IPS DF 4.7 (cell line): Measurements from ENCODE around the gene KRTAP5-5.
"Not testable (repeated sequence)": the region's sequence is repeated elsewhere in the genome, so short reads cannot be mapped to it uniquely, and the experiment has no call there.

Source experiments
- DNase-seq: peaks from one replicate; pipeline ENCODE4 v3.0.0-alpha.2; 2013; ENCODE audit warnings: low spot score; ENCODE audit errors: extremely low read depth

The KRTAP5-5 gene

GRCh38 chr11:1641096-1641495 is 11.5 kb downstream of the KRTAP5-5 start:
- no peak for DNase-seq

- DNase-seq: no peak
These were observed 12.9 kb downstream of the KRTAP5-5 start for GRCh38 chr11:1642288-1643145.

- DNase-seq: no peak
These were observed 13.6 kb downstream of the KRTAP5-5 start for GRCh38 chr11:1643146-1643690.

DNA sequence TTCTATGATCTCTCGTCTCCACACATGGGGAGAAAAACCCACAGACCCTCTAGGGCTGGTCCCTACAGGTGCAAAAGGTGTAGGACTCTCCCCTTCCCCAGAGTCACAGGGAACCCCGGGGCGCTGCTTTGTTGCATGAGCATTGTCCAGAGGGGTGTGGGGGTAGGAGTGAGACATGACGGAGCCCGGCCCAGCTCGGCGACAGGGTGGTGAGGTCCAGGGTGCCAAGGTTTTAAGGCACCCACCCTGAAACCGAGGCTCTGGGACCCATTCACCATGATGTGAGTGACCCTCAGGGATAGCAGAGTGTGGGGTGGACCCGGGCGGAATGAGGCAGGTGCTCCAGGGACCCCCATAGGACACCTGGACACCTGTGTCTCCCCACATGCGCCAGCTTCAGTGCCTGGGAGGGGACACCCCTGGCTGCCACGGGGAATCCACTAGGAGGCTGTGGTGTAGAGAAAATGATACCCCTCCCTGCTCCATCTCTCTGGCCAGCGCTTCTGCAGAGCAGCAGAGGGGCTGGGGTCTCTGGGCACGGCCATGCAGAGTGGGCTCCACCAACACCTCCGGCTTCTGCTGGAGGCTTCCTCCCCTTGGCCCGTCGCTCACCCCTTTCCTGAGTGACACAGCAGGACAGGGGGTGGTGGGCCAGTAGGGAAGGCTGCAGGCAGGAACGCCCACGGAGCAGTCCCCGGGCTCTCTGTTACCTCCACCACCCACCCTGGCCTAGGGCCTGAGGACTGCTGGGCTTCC is 15.2 kb downstream of the KRTAP5-5 start:
- no peak for DNase-seq

GRCh38 chr11:1645357-1645821 is 15.8 kb downstream of the KRTAP5-5 start:
- DNase-seq: no peak

DNA sequence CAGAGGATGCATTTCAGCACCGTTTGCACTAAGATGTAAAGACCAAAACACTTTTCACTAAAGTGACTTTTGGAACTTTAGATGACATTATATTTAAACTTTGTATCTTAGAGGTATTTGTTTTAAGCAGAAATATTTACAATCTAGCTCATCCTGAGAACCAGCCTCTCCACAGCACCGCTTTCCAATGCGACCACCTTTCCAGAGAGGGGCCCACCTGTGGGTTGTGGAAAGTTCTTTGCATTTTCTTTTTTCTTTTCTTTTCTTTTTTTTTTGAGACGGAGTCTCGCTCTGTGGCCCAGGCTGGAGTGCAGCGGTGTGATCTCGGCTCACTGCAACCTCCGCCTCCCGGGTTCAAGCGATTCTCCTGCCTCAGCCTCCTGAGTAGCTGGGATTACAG is 17.0 kb downstream of the KRTAP5-5 start:
- DNase-seq: not testable (repeated sequence)

GRCh38 chr11:1647901-1648652 is 18.5 kb downstream of the KRTAP5-5 start:
- no peak for DNase-seq

DNA sequence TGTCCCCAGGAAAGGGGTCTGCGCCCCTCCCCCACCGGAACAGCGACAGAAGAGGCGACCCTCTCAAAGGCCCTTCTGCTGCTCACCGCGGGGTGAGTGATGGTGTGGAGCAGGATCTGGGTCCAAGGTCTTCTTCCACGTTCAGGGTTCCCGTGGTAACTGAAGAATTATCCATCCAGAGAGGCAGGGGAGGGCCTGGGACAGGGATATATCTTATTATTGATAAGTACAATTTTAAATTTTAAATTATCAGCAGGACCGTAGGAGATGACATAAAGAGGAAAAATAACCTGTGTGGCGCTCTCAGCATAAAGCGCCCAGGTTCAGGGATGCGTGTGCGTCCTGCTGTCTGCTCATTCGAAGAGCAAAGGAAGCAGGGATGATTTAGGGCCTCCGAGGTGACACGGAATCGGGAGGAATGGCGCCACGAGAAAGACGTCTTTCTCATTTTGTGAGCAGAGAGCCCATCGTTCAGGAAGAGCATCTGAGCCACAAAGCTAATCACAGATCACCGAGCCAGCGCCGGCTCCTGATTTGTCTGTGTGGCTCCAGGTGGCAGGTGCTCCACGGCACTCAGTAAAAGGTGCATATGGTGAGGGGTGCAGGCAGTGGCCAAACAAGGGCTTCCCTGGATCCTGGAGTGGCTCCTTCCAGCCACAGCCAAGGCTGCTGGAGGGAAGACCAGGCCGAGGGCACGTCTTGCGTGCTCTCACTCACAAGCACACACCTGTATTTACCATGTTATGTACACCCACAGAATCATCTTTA is 19.3 kb downstream of the KRTAP5-5 start:
- DNase-seq: no peak

- no peak for DNase-seq
These were observed 20.7 kb downstream of the KRTAP5-5 start for GRCh38 chr11:1650034-1650917.

DNA sequence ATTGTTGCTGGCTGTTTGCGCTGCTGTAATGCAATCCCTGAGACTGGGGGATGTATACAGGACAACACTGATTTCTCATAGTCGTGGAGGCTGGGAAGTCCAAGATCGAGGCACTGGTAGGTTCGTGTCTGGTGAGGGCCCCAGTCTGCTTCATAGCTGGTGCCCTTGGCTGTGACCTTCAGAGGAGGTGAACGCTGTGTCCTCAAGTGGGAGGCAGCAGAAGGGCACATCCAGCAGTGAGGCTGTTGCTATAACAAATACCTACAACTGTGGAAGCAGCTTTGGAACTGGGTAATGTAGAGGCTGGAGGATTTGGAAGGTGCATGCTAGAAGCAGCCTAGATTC is 21.3 kb downstream of the KRTAP5-5 start:
- no peak for DNase-seq

DNA sequence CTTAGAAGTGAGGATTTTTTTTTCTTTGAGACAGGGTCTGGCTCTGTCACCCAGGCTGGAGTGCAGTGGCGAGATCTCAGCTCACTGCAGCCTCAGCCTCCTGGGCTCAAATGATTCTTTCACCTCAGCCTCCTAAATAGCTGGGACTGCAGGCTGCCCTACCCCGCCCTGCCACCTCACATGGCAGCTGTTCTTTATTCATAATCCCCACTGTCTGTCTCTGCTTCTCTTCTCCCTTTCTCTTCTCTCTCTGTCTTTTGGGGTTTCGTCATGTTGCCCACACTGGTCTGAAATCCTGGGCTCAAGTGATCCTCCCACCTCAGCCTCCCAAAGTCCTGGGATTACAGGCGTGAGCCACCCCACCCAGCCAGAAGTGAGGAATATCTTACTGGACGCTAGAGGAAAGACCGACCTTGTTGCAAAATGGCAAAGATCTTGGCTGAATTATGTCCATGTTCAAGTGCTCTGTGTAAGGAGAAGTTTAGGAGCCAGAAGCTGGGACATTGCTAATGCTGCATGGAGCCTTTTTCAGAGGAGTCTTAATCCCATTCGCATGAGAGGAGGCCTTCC is 21.9 kb downstream of the KRTAP5-5 start:
- no peak for DNase-seq

DNA sequence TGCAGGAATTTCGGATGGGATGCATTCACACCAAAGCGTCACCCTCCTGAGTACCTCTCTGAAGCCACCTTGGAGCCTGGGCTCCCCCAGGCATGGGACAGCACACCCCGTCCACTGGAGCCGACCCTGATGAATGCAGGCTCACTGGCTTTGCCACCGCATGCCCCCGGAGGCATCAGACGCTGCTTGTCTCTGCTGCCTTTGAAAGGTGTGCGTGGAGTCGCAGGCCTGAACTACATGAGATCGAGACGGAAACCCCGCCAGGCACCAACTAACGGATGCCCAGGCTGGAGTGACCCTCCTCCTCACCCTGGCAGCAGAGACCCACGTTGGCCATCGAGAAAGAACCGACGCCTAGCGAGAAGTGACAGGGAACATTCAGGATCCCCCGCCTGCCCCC is 22.5 kb downstream of the KRTAP5-5 start:
- no peak for DNase-seq

GRCh38 chr11:1652442-1652770 is 22.8 kb downstream of the KRTAP5-5 start:
- DNase-seq: no peak

GRCh38 chr11:1652771-1653540 is 23.4 kb downstream of the KRTAP5-5 start:
- no peak for DNase-seq

GRCh38 chr11:1653541-1654387 is 24.2 kb downstream of the KRTAP5-5 start:
- no peak for DNase-seq

DNA sequence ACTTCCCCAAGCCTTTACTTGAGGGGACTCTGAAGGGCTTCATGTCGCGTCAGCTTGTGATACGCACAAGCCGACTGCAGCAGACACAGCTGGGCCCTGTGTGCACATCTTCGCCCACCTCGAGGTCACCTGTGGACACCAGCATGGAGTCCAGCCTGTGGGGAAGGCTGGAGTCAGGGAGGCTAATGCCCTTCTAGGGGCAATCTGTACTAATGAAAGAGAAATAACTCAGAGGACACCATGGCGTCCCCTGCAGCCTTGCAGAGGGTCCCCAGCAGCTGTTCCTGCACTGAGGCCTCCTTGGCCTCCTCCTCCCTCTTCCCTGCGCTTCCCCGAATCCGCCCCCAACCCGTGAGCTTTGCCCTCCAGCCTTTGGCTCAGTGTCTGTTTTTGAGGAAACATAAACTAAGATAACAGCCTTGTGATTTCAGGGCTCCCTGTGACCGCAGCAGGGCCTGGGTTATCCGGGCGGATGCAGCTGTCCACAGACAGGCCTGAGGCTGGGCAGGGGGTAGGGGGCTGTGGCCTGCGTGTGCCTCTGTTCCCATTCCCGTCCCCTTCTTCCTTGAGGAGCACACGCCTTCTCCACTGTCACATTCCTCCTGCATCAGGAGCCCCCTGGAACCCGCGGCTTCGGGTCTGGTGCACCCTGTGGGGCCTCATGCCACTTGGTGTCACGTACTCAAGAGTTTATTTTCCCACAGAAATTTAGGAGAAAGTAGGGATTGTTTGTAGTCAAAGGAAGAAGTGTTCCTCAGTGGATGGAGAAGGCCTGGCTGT is 25.0 kb downstream of the KRTAP5-5 start:
- no peak for DNase-seq
